ENCODE results near the gene VRK1.

- TF ChIP-seq POLR2A (IDR thresholded peaks at IDR 0.05; ENCODE audit: low read depth, low read length), result no peak
- TF ChIP-seq CTCF (conservative IDR thresholded peaks at IDR 0.05; ENCODE audit: low read depth, low read length), result no peak
- TF ChIP-seq CHD1 (IDR thresholded peaks at IDR 0.05; ENCODE audit: low read depth, low read length), result no peak
- TF ChIP-seq USF2 (IDR thresholded peaks at IDR 0.05; ENCODE audit: low read depth, low read length), result no peak
- TF ChIP-seq RFX5 (IDR thresholded peaks at IDR 0.05; ENCODE audit: low read depth, low read length), result no peak
- TF ChIP-seq ELK1 (IDR thresholded peaks at IDR 0.05; ENCODE audit: borderline replicate concordance, low read depth, low read length), result no peak
- no peak for TF ChIP-seq MAFK (IDR thresholded peaks at IDR 0.05; ENCODE audit: low read depth, low read length)
- no peak for TF ChIP-seq FOS (IDR thresholded peaks at IDR 0.05; ENCODE audit: low read depth, low read length)
- TF ChIP-seq MAZ (IDR thresholded peaks at IDR 0.05; ENCODE audit: borderline replicate concordance, low read depth, low read length), result no peak
- TF ChIP-seq SMC3 (IDR thresholded peaks at IDR 0.05; ENCODE audit: low read depth, low read length), result no peak
- TF ChIP-seq RAD21 (IDR thresholded peaks at IDR 0.05; ENCODE audit: low read length), result no peak
- TF ChIP-seq MXI1 (IDR thresholded peaks at IDR 0.05; ENCODE audit: borderline replicate concordance, low read depth, low read length), result no peak
- no peak for TF ChIP-seq BHLHE40 (IDR thresholded peaks at IDR 0.05; ENCODE audit: low read depth, low read length)
- TF ChIP-seq CEBPB (IDR thresholded peaks at IDR 0.05; ENCODE audit: low read depth, low read length), result no peak
Measured at GRCh38 chr14:96790186-96790585, 7.0 kb upstream of the VRK1 start.
